ENCODE results near the gene ISG15. TPM values are rescaled to one million over a fixed set of nuclear protein-coding genes. Genes with fewer than 3 reads are reported as not detected.

ISG15 gene
- 106 and 138 TPM in 2 replicates for total RNA-seq

DNA sequence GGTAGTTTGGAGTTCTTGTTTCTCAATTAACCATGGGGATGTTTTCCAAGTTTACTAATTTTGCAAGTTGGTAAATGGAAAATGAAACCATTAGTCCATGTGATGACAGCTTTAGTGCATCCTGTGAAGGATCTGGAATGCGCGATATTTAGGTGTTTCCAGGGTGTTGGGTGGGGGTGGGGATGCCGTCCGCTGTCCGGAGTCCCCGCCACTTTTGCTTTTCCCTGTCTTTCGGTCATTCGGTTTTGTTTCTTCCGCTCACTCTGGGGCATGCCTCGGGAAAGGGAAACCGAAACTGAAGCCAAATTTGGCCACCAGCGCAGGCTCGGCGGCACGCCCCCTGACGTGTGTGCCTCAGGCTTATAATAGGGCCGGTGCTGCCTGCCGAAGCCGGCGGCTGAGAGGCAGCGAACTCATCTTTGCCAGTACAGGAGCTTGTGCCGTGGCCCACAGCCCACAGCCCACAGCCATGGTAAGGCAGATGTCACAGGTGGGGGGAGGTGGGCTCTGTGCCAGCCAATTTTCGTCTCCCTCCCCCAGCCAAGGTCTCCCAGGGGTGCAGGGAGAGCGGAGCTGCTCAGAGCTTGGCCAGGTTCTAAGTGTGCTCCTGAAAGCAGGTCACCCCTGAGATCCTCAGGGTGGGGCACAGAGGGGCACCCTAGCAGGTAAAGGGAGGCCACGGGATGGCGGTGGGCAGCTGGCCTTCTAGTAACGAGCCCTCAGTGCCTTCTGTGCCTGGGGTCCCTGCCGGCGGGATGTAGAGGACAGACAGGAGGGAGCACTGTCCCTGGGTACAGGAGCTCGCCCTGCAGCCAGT lies at the start of gene ISG15:
ISG15 (plus strand) TSS at position 393 of the 817 bp plus-strand sequence; CDS start at position 470, 77 bp downstream.

GRCh38 chr1:966135-966703 lies 47.1 kb upstream of the ISG15 start, which contains the start of gene PLEKHN1:
PLEKHN1 (plus strand) TSS chr1:966482; CDS start chr1:966532, 50 bp downstream.

DNA sequence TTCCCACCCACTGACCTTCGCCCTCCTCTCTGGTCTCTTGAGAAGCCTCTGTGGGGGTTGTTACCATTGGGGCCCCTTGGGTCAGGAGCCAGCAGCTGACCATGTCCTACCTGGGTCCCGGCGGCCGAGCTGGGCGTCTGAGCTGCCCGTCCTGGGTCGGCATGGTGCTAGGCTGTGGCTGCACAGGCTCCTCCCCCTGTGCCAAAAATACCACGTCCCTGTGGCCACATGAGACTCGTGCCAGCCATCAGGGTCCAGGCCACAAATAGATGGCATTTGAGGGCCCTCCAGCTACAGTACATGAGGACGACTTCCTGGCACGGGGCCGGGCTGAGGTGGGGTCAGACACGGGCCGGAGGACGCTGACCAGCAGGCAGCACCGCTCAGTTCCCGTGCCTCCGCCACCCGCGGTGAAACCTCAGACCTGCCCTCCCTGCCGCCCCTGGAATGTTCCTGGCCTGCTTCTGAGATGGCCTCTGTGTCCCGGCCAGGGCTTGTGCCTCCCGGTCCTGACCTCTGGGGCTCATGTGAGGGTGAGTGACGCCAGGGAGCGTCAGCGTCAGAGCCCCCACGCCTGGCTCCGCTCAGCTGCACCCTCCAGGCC lies 31.2 kb upstream of the ISG15 start, which contains the start of gene PERM1:
PERM1 (minus strand) TSS at position 139 of the 604 bp plus-strand sequence. CDS start 1,064 bp downstream, outside the sequence.

GRCh38 chr1:999725-1000356 lies 13.5 kb upstream of the ISG15 start, which contains the start of gene HES4:
HES4 (minus strand) TSS chr1:1000097; CDS start chr1:999973, 124 bp downstream.

DNA sequence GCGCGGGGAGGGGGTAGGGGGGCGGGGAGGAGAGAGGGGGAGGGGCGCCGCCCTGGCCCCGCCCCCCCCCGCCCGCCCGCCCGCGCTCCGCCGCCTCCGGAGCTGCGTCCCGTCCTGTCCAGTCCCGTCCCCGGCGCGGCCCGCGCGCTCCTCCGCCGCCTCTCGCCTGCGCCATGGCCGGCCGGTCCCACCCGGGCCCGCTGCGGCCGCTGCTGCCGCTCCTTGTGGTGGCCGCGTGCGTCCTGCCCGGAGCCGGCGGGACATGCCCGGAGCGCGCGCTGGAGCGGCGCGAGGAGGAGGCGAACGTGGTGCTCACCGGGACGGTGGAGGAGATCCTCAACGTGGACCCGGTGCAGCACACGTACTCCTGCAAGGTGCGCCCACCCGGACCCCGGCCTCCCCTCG lies 6.7 kb downstream of the ISG15 start, which contains the start of gene AGRN:
AGRN (plus strand) TSS at position 121 of the 405 bp plus-strand sequence; CDS start at position 174, 53 bp downstream.

Small RNA genes within 50 kb of the gene (small RNA-seq; reads per million reads assigned to genes)
- gene AL645608.3 (ENCODE audit: low replicate concordance), result not detected

Other genes starting within 250 kb of the ISG15 start
- 1.1 and 2.9 TPM in 2 replicates for gene SAMD11, start 89.6 kb upstream of the ISG15 start, total RNA-seq
- 72.9 and 162 TPM in 2 replicates for gene NOC2L, start 54.2 kb upstream of the ISG15 start, total RNA-seq
- 10.1 and 22.9 TPM in 2 replicates for gene KLHL17, start 52.9 kb upstream of the ISG15 start, total RNA-seq
- 0.66 and 4.9 TPM in 2 replicates for gene PLEKHN1, start 47.0 kb upstream of the ISG15 start, total RNA-seq
- not detected in 2 replicates for gene PERM1, start 31.4 kb upstream of the ISG15 start, total RNA-seq
- 4.2 and 16.8 TPM in 2 replicates for gene HES4, start 13.4 kb upstream of the ISG15 start, total RNA-seq
- 104 and 155 TPM in 2 replicates for gene AGRN, start 6.6 kb downstream of the ISG15 start, total RNA-seq
- gene RNF223, start 60.8 kb downstream of the ISG15 start, total RNA-seq, result not detected in 2 replicates
- gene C1orf159, start 102.6 kb downstream of the ISG15 start, total RNA-seq, result 9.0 and 24.8 TPM in 2 replicates
- gene TTLL10, start 160.4 kb downstream of the ISG15 start, total RNA-seq, result not detected in 2 replicates
- gene TNFRSF18, start 193.1 kb downstream of the ISG15 start, total RNA-seq, result not detected in 2 replicates
- not detected in 2 replicates for gene TNFRSF4, start 200.7 kb downstream of the ISG15 start, total RNA-seq
- gene SDF4, start 218.5 kb downstream of the ISG15 start, total RNA-seq, result 104 and 223 TPM in 2 replicates
- 34.4 and 38.5 TPM in 2 replicates for gene B3GALT6, start 218.7 kb downstream of the ISG15 start, total RNA-seq
- 0.44 and 1.3 TPM in 2 replicates for gene C1QTNF12, start 233.2 kb downstream of the ISG15 start, total RNA-seq

All from placental pericyte (primary cell).